ENCODE measurements around the gene LARGE1. TPM values are rescaled to one million over a fixed set of nuclear protein-coding genes. Genes with fewer than 3 reads are reported as not detected.

The LARGE1 gene
- total RNA-seq, 1 experiment from 2014 or later = 30.7 TPM

DNA sequence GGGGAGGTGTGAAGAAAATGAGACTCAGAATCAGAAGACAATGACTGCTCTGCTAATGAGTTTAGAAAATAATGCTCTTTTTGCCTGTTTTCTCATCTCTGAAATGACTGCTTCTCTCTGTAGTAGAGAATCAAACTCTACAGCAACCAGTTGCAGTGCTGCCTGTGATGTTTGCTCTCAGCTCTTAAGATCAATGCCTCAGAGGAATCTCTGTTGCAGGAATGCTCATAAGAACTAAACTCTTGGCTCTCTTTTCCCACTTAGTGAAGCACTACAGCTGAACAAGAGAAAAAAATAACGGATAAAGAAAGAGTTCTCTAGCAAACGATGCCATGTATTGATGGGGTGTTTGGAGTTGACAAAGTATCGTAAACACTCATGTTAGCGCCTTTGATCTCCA is 658.6 kb downstream of the LARGE1 start:
- no peaks in the 10 kb centered on the region for H3K27me3 ChIP-seq (ENCODE audit: control insufficient read depth, insufficient read depth, low read length)
- no peak overlapping the region for H3K4me3 ChIP-seq (ENCODE audit: insufficient read depth, low read depth, low read length)
- no peak for DNase-seq
- H3K36me3 ChIP-seq (replicated peaks; ENCODE audit: control insufficient read depth, insufficient read depth, low read length) = no peaks in the 10 kb centered on the region

DNA sequence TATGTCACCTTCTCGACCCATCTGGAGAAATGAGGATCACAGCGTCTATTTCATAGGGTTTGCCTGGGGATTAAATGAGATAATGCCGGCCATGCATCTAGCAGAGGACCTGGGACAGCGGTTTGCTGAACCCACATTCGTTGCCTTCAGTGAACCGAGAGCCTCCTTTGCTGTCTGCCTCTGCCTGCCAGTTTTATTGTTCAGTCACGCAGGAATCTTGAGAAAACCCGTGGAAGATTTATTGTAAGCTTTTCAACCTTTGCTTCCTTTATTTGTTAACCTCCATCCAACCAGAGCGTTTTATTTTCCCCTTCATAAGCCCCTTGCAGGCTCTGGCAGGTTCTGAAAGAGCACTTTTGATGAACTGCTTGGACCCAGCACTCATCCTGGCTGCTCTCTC is 659.8 kb downstream of the LARGE1 start:
- no peaks in the 10 kb centered on the region for H3K36me3 ChIP-seq (replicated peaks; ENCODE audit: control insufficient read depth, insufficient read depth, low read length)
- H3K4me3 ChIP-seq (ENCODE audit: insufficient read depth, low read depth, low read length) = no peak overlapping the region
- H3K27me3 ChIP-seq (ENCODE audit: control insufficient read depth, insufficient read depth, low read length) = no peaks in the 10 kb centered on the region
- DNase-seq = no peak

DNA sequence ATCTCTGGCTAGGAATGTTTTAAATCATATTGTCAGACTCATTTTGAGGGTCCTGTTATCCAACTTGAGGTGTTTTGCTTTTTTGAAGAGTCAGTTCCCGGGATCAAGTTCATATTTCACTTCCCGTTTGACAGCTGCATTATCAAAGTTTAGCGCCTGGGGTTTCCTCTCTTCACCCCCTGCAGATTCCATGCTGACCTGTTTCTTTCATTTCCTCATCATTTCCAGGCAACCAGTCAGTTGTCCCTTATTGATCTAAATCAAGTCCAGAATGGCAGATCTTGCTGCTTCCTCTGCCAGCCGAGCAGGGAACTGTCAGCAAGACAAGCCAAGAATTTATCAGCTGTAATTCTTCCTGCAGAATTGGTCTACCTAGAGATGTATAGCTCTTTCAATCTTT is 664.5 kb downstream of the LARGE1 start:
- H3K36me3 ChIP-seq (replicated peaks; ENCODE audit: control insufficient read depth, insufficient read depth, low read length) = no peaks in the 10 kb centered on the region
- H3K4me3 ChIP-seq (ENCODE audit: insufficient read depth, low read depth, low read length) = no peak overlapping the region
- DNase-seq = no peak
- no peaks in the 10 kb centered on the region for H3K27me3 ChIP-seq (ENCODE audit: control insufficient read depth, insufficient read depth, low read length)

DNA sequence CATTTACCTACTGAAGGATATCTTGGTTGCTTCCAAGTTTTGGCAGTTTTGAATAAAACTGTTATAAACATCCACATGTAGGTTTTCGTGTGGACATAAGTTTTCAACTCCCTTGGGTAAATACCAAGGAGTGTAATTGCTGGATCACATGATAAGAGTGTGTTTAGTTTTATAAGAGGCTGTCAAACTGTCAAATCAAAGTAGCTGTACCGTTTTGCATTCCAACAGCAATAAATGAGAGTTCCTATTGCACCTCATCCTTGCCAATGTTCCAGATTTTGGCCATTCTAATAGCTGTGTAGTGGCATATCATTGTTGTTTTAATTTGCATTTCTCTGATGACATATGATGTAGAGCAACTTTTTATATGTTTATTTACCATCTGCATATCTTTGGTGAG is 671.3 kb downstream of the LARGE1 start:
- Histone ChIP-seq H3K36me3 (replicated peaks; ENCODE audit: control insufficient read depth, insufficient read depth, low read length) (no peaks in the 10 kb centered on the region), H3K27me3 (ENCODE audit: control insufficient read depth, insufficient read depth, low read length) (no peaks in the 10 kb centered on the region), H3K4me3 (ENCODE audit: insufficient read depth, low read depth, low read length) (no peak overlapping the region)
- no peak for DNase-seq

DNA sequence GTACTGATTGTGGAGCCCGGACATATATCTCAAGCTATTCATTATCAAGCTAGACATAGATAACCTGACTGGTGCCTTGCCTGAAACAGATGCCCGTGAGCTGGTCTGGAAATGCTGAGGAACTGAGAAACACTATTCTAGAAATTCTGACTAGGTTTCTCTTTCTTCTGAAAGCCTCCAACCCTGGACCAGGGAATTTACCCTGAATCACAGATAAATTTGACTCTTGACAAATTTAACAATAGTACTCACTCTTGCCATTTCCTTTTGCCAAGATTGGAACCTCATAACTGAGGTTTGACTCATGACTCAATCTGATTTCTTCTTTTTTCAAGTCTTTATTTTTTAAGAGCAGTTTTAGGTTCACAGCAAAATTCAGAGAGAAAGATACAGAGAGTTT is 672.5 kb downstream of the LARGE1 start:
- Histone ChIP-seq H3K4me3 (ENCODE audit: insufficient read depth, low read depth, low read length) (no peak overlapping the region), H3K27me3 (ENCODE audit: control insufficient read depth, insufficient read depth, low read length) (no peaks in the 10 kb centered on the region), H3K36me3 (replicated peaks; ENCODE audit: control insufficient read depth, insufficient read depth, low read length) (no peaks in the 10 kb centered on the region)
- no peak for DNase-seq

DNA sequence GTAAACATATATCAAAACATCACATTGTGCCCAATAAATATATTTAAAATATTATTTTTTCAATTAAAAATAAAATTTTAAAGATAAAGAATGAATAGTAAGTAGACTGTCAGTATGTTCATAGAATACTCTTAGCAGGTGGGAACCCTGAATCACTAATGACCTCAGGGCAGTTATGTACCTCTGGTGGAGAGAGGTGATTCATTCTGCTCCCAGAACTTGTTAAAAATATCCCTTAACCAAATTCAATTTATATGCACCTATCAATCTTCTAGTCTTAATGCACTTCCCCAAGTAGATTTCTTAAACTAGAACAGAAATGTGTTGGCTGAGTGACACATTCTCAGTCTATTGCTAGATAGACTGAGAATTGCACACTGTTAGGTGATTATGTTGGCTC is 678.2 kb downstream of the LARGE1 start:
- no peak overlapping the region for H3K4me3 ChIP-seq (ENCODE audit: insufficient read depth, low read depth, low read length)
- DNase-seq = no peak
- H3K36me3 ChIP-seq (replicated peaks; ENCODE audit: control insufficient read depth, insufficient read depth, low read length) = no peaks in the 10 kb centered on the region
- H3K27me3 ChIP-seq (ENCODE audit: control insufficient read depth, insufficient read depth, low read length) = no peaks in the 10 kb centered on the region

DNA sequence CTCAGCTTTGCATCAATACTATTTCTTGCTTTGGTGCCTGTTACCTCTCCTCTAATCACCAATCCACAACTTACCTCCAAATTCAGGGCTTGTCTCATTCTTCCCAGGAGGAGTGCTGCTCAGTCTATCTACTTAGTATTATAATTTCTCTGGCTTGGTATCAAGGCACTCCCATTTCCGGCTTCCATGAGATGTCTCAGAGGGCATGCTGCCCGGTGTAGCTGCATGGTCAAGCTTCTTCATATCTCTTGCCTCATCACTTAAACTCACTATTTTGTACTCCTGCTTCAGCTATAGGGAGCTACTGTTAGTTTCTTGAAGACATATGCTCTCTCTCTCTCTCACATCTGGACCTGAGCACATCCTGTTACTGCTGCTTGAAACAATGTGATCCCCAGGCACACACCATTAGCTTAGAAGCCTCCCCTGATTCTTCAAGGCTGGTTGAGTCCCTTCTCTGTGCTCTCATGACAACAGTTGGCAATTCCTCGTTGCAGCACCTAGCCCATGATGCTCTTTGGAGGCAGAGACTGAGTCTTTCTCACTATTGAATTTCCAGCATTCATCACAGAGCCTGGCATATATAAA is 679.3 kb downstream of the LARGE1 start:
- no peak for DNase-seq
- H3K27me3 ChIP-seq (ENCODE audit: control insufficient read depth, insufficient read depth, low read length) = no peaks in the 10 kb centered on the region
- no peak overlapping the region for H3K4me3 ChIP-seq (ENCODE audit: insufficient read depth, low read depth, low read length)
- no peaks in the 10 kb centered on the region for H3K36me3 ChIP-seq (replicated peaks; ENCODE audit: control insufficient read depth, insufficient read depth, low read length)

DNA sequence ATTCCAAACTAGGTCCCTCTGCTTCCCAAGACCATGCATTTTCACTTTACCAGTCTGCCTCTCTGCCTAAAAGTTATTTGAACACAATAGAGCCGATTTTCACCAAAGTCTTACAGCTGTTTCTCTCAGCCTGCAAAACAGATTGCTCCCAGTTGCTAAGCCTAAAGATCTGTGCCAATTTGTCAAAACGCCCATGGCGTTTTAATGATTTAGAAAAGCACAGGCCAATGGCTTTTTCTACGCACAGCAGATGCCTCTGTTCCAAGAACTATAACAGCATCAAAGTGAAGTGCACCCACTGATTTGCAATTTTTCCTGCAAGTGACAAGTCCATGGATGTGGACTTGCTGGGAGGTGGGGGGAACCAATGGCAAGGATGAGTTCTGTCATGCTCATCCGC is 688.2 kb downstream of the LARGE1 start:
- Histone ChIP-seq H3K27me3 (ENCODE audit: control insufficient read depth, insufficient read depth, low read length) (no peaks in the 10 kb centered on the region), H3K36me3 (replicated peaks; ENCODE audit: control insufficient read depth, insufficient read depth, low read length) (no peaks in the 10 kb centered on the region), H3K4me3 (ENCODE audit: insufficient read depth, low read depth, low read length) (no peak overlapping the region)
- DNase-seq = no peak

DNA sequence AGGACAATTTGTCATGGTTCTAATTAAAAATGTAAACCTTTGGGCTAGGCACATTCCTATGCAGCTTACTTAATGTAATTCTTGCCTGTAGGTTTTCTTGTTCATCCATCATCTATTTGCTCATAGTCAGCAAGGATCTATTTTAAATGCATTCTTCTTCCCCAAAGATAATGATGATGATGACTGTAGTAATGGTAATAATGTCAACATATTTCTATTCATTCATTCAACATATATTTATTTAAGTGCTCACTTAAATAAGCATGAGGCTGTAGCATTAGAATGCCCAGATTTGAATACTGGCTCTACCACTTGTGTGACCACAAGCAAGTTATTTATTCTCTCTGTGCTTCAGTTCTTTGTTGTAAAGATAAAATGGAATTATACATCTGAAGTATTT is 692.5 kb downstream of the LARGE1 start:
- no peaks in the 10 kb centered on the region for H3K27me3 ChIP-seq (ENCODE audit: control insufficient read depth, insufficient read depth, low read length)
- H3K4me3 ChIP-seq (ENCODE audit: insufficient read depth, low read depth, low read length) = no peak overlapping the region
- DNase-seq = no peak
- H3K36me3 ChIP-seq (replicated peaks; ENCODE audit: control insufficient read depth, insufficient read depth, low read length) = no peaks in the 10 kb centered on the region

DNA sequence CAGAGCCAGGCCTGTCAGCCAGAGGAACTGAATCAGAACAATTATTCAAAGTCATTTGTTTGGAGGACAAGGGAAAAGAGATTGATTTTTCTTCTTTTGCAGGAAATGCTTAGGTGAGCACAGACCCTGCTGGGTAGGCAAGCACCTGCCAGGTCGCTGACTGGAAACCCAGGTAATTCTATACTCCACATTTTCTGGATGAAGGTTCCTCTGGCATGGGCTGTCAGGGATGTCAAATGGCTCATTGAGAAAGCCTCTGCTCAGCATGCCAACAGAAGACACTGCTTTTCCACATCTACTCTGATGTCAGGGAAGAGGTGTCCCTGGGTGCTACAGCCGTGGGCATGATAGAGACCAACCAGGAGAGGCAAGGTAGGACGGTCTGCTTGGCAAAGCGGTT is 695.4 kb downstream of the LARGE1 start:
- DNase-seq = no peak
- Histone ChIP-seq H3K4me3 (ENCODE audit: insufficient read depth, low read depth, low read length) (no peak overlapping the region), H3K36me3 (replicated peaks; ENCODE audit: control insufficient read depth, insufficient read depth, low read length) (no peaks in the 10 kb centered on the region), H3K27me3 (ENCODE audit: control insufficient read depth, insufficient read depth, low read length) (no peaks in the 10 kb centered on the region)

Measured in H7 (cell line).